NT2/D1 (cell line): ENCODE results near the gene KIAA1958.

ENCODE experiments used
- SUZ12 ChIP-seq: IDR thresholded peaks from 2 replicates; pipeline ENCODE4 v1.6.1; 2011; ENCODE audit not compliant: insufficient read length, insufficient read depth; ENCODE audit errors: extremely low read depth
- YY1 ChIP-seq: IDR thresholded peaks from 2 replicates; pipeline ENCODE4 v1.6.1; 2011; ENCODE audit not compliant: insufficient read length, insufficient read depth
- ZNF274 ChIP-seq: IDR thresholded peaks from 2 replicates; pipeline ENCODE4 v1.6.1; 2011; ENCODE audit warnings: mild to moderate bottlenecking, low read depth, low read length

GRCh38 chr9:112629671-112630485, 143.3 kb downstream of the KIAA1958 start:
- no peak for TF ChIP-seq ZNF274
- TF ChIP-seq YY1: no peak
- no peak for TF ChIP-seq SUZ12
